NB4 (cell line): ENCODE results near the gene CACNA2D3.

Experiments
- POLR2A ChIP-seq: IDR thresholded peaks from 2 replicates; pipeline ENCODE4 v1.6.1; 2011; ENCODE audit warnings: mild to moderate bottlenecking; ENCODE audit not compliant: insufficient read length; ENCODE audit errors: extremely low read depth
- TF ChIP-seq, protein P1 (sequence below): IDR thresholded peaks from one replicate; pipeline ENCODE4 v1.5.1; 2012; ENCODE audit warnings: low read depth, low read length
- TF ChIP-seq, protein P2 (sequence below): IDR thresholded peaks from 2 replicates; pipeline ENCODE4 v1.6.1; 2011; ENCODE audit warnings: low read depth, low read length

DNA sequence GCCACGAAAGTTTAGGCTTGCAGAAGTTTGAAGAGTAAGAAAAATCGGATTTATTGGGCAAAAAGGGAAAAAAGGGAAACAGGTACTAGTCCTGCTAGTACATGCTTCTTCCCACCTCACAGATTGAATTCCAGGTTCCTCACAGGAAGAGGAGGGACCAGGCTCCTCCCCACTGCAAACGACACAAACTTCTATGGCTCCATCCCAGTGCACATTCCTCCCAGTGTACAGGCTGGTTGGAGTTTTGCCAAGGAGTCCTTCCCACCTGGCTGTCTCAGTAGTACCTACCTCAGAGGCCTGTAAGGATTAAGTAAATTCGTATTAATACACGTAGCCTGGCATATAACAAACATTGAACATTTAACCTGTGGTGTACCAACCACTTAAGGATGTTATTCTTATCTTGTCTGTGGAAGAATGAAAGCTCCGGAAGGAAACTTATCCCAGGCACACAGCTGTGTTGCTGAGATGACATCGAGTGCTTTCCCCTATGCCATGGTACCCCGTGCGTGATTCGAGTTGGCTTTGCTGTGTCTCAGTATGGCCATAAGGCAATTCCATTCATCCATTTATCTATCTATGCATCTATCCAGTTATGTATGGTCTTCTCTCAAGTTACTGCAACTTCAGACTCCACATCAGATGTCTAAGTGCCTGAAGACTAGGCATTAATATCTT lies 511.2 kb downstream of the CACNA2D3 start:
- TF ChIP-seq, protein P1, sequence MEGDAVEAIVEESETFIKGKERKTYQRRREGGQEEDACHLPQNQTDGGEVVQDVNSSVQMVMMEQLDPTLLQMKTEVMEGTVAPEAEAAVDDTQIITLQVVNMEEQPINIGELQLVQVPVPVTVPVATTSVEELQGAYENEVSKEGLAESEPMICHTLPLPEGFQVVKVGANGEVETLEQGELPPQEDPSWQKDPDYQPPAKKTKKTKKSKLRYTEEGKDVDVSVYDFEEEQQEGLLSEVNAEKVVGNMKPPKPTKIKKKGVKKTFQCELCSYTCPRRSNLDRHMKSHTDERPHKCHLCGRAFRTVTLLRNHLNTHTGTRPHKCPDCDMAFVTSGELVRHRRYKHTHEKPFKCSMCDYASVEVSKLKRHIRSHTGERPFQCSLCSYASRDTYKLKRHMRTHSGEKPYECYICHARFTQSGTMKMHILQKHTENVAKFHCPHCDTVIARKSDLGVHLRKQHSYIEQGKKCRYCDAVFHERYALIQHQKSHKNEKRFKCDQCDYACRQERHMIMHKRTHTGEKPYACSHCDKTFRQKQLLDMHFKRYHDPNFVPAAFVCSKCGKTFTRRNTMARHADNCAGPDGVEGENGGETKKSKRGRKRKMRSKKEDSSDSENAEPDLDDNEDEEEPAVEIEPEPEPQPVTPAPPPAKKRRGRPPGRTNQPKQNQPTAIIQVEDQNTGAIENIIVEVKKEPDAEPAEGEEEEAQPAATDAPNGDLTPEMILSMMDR = no peak
- TF ChIP-seq, protein P2, sequence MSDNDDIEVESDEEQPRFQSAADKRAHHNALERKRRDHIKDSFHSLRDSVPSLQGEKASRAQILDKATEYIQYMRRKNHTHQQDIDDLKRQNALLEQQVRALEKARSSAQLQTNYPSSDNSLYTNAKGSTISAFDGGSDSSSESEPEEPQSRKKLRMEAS = no peak
- no peak for TF ChIP-seq POLR2A
